ENCODE results near the gene RGS7.
"Not testable (repeated sequence)": the region's sequence is repeated elsewhere in the genome, so short reads cannot be mapped to it uniquely, and the experiment has no call there.

The RGS7 gene

DNA sequence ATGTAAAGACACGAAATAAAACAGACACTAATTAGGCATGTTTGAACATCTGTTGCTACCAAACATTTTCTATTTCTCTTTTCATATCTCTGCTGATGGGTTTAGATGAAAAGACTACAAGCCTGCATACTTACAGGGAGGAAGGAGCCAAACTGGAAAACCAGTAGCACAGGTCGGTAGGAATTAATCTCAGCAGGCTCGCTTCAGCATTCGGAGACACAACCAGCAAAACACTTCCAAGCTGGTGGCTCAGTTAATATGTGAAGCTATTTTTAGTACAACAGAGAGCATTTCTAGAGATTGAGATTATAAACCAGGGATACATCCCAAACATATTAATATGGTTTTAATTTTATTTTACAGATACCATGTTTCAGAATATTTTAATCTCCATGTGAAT, 444.2 kb downstream of the RGS7 start:
- Mint-ChIP-seq H3K4me1 (peaks cover 7% of the 10 kb centered on the region), H3K36me3 (no peaks in the 10 kb centered on the region), H3K27me3 (no peaks in the 10 kb centered on the region), H3K4me3 (no peak overlapping the region), H3K27ac (no peak overlapping the region), H3K9me3 (peaks cover 4% of the 10 kb centered on the region)
- no peak for DNase-seq (ENCODE audit: low spot score in 2 of 2)
- ATAC-seq (ENCODE audit: low read depth), result no peak

- H3K27ac Mint-ChIP-seq, result peak overlapping the region; percentile 37
- H3K27me3 Mint-ChIP-seq, result no peaks in the 10 kb centered on the region
- H3K36me3 Mint-ChIP-seq, result no peaks in the 10 kb centered on the region
- H3K9me3 Mint-ChIP-seq, result peaks cover 4% of the 10 kb centered on the region
- ATAC-seq (ENCODE audit: low read depth), result peak; percentile 86
- H3K4me3 Mint-ChIP-seq, result peak overlapping the region; percentile 45
- H3K4me1 Mint-ChIP-seq, result peaks cover 7% of the 10 kb centered on the region
- no peak for DNase-seq (ENCODE audit: low spot score in 2 of 2)
Measured at GRCh38 chr1:240909701-240910457, 447.1 kb downstream of the RGS7 start.

DNA sequence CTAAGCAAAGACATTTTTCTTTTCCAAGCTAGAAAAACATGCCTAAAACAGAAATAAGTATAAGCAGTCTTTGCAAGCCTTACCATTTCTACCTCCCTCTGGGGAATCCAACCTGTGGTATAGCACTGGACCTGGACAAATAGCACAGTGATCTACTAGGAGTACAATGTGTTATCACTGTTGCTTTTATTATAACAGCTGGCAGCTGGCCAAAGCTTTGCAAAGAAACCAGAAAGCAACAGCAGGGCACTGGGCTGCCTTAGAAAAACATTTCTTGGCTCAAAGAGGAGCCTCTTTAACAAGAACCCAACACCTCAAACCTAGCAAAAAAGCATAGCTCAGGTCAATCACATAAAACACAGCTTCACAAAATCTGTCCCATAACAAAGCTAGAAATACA, 450.5 kb downstream of the RGS7 start:
- Mint-ChIP-seq H3K27ac (no peak overlapping the region), H3K27me3 (no peaks in the 10 kb centered on the region), H3K4me3 (no peak overlapping the region), H3K4me1 (peaks cover 7% of the 10 kb centered on the region), H3K36me3 (no peaks in the 10 kb centered on the region), H3K9me3 (peaks cover 4% of the 10 kb centered on the region)
- ATAC-seq (ENCODE audit: low read depth), result no peak
- no peak for DNase-seq (ENCODE audit: low spot score in 2 of 2)

- DNase-seq (ENCODE audit: low spot score in 2 of 2) (no peak), ATAC-seq (ENCODE audit: low read depth) (no peak)
- Mint-ChIP-seq H3K36me3 (no peaks in the 10 kb centered on the region), H3K9me3 (no peaks in the 10 kb centered on the region), H3K27me3 (no peaks in the 10 kb centered on the region), H3K4me1 (peaks cover 2% of the 10 kb centered on the region), H3K4me3 (no peak overlapping the region), H3K27ac (no peak overlapping the region)
Measured at GRCh38 chr1:240905225-240905765, 451.7 kb downstream of the RGS7 start.

DNA sequence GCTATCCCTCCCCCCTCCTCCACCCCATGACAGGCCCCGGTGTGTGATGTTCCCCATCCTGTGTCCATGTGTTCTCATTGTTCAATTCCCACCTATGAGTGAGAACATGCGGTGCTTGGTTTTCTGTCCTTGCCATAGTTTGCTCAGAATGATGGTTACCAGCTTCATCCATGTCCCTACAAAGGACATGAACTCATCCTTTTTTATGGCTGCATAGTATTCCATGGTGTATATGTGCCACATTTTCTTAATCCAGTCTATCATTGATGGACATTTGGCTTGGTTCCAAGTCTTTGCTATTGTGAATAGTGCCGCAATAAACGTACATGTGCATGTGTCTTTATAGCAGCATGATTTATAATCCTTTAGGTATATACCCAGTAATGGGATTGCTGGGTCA, 461.6 kb downstream of the RGS7 start:
- H3K27ac Mint-ChIP-seq; H3K4me3 Mint-ChIP-seq; DNase-seq (ENCODE audit: low spot score in 2 of 2); ATAC-seq (ENCODE audit: low read depth); H3K9me3 Mint-ChIP-seq; H3K36me3 Mint-ChIP-seq; H3K4me1 Mint-ChIP-seq; H3K27me3 Mint-ChIP-seq: not testable (repeated sequence)

GRCh38 chr1:240888787-240889048, 468.3 kb downstream of the RGS7 start:
- ATAC-seq (ENCODE audit: low read depth) (no peak), DNase-seq (ENCODE audit: low spot score in 2 of 2) (no peak)
- Mint-ChIP-seq H3K4me1 (no peaks in the 10 kb centered on the region), H3K27me3 (no peaks in the 10 kb centered on the region), H3K4me3 (no peak overlapping the region), H3K9me3 (peaks cover 3% of the 10 kb centered on the region), H3K36me3 (no peaks in the 10 kb centered on the region), H3K27ac (no peak overlapping the region)

DNA sequence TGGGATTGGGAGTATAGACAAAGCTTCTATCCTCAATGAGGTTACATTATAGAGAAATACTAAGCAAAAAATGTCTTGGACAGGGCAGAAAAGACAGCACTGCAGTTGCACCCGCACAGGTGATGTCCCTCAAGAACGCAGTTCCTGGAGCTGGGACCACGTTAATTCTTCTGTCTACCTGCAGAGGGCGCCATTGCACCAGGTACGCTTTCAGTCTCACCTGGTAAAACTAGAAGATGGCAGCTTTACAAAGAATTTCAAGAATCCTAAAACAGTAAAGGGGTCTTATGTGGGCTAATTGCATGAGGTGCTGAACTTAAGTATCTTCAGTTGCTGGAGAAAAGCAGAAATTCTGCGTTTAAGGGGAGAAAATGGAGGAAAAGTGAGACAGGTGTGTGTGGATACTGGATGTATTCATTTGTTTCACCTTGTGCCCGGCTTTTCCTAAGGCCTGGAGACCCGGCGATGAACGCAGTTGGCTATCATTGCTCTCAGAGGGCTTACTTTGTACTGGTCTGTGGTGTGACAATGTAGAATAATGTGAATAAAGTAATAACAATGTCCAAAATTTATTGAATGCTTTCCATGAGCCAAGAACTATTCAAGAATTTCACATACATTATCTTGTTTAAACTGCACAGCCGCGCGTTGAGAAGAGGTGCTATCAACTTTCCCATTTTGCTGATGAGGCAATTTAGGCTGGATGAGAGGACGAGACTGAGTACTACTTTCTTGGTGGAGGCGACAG, 468.8 kb downstream of the RGS7 start:
- H3K27ac Mint-ChIP-seq, result no peak overlapping the region
- DNase-seq (ENCODE audit: low spot score in 2 of 2), result peak; percentile 30 to 38
- ATAC-seq (ENCODE audit: low read depth), result peak; percentile 38
- no peak overlapping the region for H3K4me3 Mint-ChIP-seq
- H3K9me3 Mint-ChIP-seq, result peaks cover 3% of the 10 kb centered on the region
- no peaks in the 10 kb centered on the region for H3K36me3 Mint-ChIP-seq
- H3K27me3 Mint-ChIP-seq, result no peaks in the 10 kb centered on the region
- H3K4me1 Mint-ChIP-seq, result no peaks in the 10 kb centered on the region

DNA sequence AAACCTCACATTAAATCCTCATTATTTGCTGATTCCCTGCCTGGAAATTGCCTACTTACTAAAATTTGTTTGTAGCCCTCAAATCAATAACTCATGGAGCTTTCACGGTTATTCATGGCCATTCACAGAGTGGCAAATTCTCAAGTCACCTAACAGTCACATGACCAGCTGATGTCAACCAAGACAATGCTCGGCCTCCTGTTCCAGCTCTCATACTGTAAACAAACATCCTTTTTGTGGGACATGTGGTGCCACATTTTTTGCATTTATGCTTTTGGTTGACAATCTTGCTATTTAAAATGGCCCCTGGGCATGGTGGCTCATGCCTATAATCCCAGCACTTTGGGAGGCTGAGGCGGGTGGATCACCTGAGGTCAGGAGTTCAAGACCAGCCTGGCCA, 473.5 kb downstream of the RGS7 start:
- Mint-ChIP-seq H3K36me3 (no peaks in the 10 kb centered on the region), H3K27ac (no peak overlapping the region), H3K9me3 (peaks cover 3% of the 10 kb centered on the region), H3K27me3 (no peaks in the 10 kb centered on the region), H3K4me3 (no peak overlapping the region), H3K4me1 (no peaks in the 10 kb centered on the region)
- DNase-seq (ENCODE audit: low spot score in 2 of 2), result no peak
- no peak for ATAC-seq (ENCODE audit: low read depth)

GRCh38 chr1:240882656-240883308, 474.2 kb downstream of the RGS7 start:
- not testable (repeated sequence) for H3K9me3 Mint-ChIP-seq; DNase-seq (ENCODE audit: low spot score in 2 of 2); H3K27ac Mint-ChIP-seq; H3K27me3 Mint-ChIP-seq; ATAC-seq (ENCODE audit: low read depth); H3K4me3 Mint-ChIP-seq; H3K36me3 Mint-ChIP-seq; H3K4me1 Mint-ChIP-seq

DNA sequence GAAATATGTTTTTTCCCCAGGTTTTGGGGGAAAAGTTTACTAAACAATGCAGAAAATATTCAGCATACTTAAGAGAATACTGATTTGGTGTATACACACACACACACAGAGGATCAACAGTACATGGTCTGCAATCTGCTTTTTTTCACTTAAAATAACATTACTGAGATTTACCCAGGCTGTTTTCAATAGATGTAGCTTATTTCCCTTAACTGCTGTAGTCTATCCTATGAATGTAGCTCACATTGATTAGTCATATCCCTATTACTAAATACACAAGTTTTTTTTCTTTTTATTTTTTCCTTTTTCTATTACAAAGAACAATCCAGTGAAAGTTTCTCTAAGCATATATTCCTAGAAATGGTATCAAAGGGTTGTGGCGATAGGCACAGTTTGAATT, 478.4 kb downstream of the RGS7 start:
- no peak overlapping the region for H3K4me3 Mint-ChIP-seq
- H3K27me3 Mint-ChIP-seq, result no peaks in the 10 kb centered on the region
- H3K36me3 Mint-ChIP-seq, result peaks cover 2% of the 10 kb centered on the region
- no peak for DNase-seq (ENCODE audit: low spot score in 2 of 2)
- H3K27ac Mint-ChIP-seq, result no peak overlapping the region
- peaks cover 3% of the 10 kb centered on the region for H3K9me3 Mint-ChIP-seq
- no peak for ATAC-seq (ENCODE audit: low read depth)
- no peaks in the 10 kb centered on the region for H3K4me1 Mint-ChIP-seq

GRCh38 chr1:240877605-240878004, 479.4 kb downstream of the RGS7 start:
- Mint-ChIP-seq H3K27me3 (no peaks in the 10 kb centered on the region), H3K36me3 (peaks cover 2% of the 10 kb centered on the region), H3K27ac (no peak overlapping the region), H3K9me3 (peaks cover 3% of the 10 kb centered on the region), H3K4me1 (no peaks in the 10 kb centered on the region), H3K4me3 (no peak overlapping the region)
- DNase-seq (ENCODE audit: low spot score in 2 of 2), result no peak
- ATAC-seq (ENCODE audit: low read depth), result no peak

DNA sequence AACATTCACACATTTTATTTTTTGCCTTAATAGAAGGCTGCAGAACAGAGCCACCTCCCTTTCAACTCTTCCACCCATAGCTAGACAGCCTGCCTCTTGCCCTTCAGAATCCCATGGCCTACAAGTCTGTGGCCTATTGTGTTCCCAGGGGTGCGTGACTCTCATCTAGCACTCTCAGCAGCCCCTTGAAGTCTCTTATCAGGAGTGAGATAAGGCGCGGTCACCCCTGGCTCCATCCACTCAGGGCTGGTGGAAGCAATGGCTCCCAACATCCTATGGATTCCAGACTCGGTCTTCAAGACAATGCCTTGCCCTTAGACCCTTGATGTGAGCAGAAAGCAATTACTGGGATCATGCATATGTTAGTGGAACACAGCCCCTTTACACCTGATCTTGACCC, 480.9 kb downstream of the RGS7 start:
- no peaks in the 10 kb centered on the region for H3K27me3 Mint-ChIP-seq
- ATAC-seq (ENCODE audit: low read depth) (no peak), DNase-seq (ENCODE audit: low spot score in 2 of 2) (no peak)

GRCh38 chr1:240869071-240869470, 487.9 kb downstream of the RGS7 start:
- DNase-seq (ENCODE audit: low spot score in 2 of 2), result no peak
- no peak overlapping the region for H3K27ac Mint-ChIP-seq
- no peak overlapping the region for H3K4me3 Mint-ChIP-seq
- H3K9me3 Mint-ChIP-seq, result no peaks in the 10 kb centered on the region
- no peaks in the 10 kb centered on the region for H3K4me1 Mint-ChIP-seq
- no peaks in the 10 kb centered on the region for H3K27me3 Mint-ChIP-seq
- no peak for ATAC-seq (ENCODE audit: low read depth)
- peaks cover 4% of the 10 kb centered on the region for H3K36me3 Mint-ChIP-seq

More for the DNA sequence above, 480.9 kb downstream of the RGS7 start:
- Mint-ChIP-seq H3K4me3 (no peak overlapping the region), H3K27ac (no peak overlapping the region), H3K36me3 (peaks cover 2% of the 10 kb centered on the region), H3K4me1 (no peaks in the 10 kb centered on the region), H3K9me3 (peaks cover 3% of the 10 kb centered on the region)

DNA sequence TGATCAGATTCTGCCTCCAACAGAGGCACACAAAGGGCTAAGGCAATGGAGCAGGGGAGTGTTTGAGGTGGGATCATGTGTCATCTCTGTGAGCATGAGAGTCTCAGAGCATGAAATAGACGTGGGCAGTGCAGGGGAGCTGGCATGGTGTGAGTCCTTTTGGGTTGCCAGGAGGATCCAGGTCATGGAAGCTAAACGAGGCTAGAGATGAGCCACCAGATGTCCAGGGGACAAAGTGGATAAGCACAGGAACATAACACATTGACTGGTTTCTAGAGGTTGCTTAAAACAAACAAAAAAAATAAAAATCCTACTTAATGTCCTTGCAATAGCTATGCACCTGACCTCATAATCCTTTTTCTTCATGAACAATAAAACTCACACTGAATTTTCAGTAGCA, 490.3 kb downstream of the RGS7 start:
- Mint-ChIP-seq H3K4me3 (no peak overlapping the region), H3K27ac (no peak overlapping the region), H3K9me3 (no peaks in the 10 kb centered on the region), H3K36me3 (peaks cover 4% of the 10 kb centered on the region), H3K4me1 (no peaks in the 10 kb centered on the region), H3K27me3 (no peaks in the 10 kb centered on the region)
- no peak for ATAC-seq (ENCODE audit: low read depth)
- no peak for DNase-seq (ENCODE audit: low spot score in 2 of 2)
